Measurements from ENCODE around the gene BTBD7. TPM values are rescaled to one million over a fixed set of nuclear protein-coding genes. Genes with fewer than 3 reads are reported as not detected.
"Not testable (repeated sequence)": the region's sequence is repeated elsewhere in the genome, so short reads cannot be mapped to it uniquely, and the experiment has no call there.

BTBD7 gene
- total and polyA plus RNA-seq, 3 donors from 2014 or later = 16.9 to 27.8 (median 26.1) TPM

DNA sequence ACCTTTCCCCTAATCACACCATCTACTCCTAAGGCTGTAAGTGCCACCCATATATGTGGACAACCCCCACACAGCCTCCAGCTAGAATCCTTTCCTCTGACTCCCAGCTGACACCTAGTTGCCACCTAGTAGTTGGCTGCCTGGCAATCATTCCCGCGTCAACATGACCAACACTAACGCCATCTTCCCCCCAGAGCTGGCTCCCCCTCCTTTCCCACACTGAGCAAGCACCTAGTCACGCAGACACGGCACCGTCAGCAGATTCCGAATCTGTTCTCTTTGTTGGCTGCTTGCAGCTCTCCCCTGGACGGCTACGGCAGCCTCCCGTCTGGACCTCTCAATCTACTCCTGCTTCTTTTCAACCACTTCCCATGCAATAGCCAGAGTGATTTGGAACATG, 98.0 kb downstream of the BTBD7 start:
- H3K27ac ChIP-seq = no peak overlapping the region
- intact Hi-C loops (cut with DNase I; ENCODE audit: low total_unique reads) = no loop called here
- DNase-seq = no peak
- no peaks in the 10 kb centered on the region for H3K27me3 ChIP-seq
- H3K36me3 ChIP-seq (ENCODE audit: low read depth, missing control alignments) = no peaks in the 10 kb centered on the region
- H3K9me3 ChIP-seq = no peaks in the 10 kb centered on the region
- no peaks in the 10 kb centered on the region for H3K4me1 ChIP-seq
- 41 to 47% methylated on average over 10 of the region's 10 CpGs for WGBS, 2 donors
- no peak overlapping the region for H3K4me3 ChIP-seq
- TF ChIP-seq POLR2A (IDR thresholded peaks at IDR 0.05) = no peak
- TF ChIP-seq, protein P1, sequence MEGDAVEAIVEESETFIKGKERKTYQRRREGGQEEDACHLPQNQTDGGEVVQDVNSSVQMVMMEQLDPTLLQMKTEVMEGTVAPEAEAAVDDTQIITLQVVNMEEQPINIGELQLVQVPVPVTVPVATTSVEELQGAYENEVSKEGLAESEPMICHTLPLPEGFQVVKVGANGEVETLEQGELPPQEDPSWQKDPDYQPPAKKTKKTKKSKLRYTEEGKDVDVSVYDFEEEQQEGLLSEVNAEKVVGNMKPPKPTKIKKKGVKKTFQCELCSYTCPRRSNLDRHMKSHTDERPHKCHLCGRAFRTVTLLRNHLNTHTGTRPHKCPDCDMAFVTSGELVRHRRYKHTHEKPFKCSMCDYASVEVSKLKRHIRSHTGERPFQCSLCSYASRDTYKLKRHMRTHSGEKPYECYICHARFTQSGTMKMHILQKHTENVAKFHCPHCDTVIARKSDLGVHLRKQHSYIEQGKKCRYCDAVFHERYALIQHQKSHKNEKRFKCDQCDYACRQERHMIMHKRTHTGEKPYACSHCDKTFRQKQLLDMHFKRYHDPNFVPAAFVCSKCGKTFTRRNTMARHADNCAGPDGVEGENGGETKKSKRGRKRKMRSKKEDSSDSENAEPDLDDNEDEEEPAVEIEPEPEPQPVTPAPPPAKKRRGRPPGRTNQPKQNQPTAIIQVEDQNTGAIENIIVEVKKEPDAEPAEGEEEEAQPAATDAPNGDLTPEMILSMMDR (IDR thresholded peaks at IDR 0.05) = no peak

DNA sequence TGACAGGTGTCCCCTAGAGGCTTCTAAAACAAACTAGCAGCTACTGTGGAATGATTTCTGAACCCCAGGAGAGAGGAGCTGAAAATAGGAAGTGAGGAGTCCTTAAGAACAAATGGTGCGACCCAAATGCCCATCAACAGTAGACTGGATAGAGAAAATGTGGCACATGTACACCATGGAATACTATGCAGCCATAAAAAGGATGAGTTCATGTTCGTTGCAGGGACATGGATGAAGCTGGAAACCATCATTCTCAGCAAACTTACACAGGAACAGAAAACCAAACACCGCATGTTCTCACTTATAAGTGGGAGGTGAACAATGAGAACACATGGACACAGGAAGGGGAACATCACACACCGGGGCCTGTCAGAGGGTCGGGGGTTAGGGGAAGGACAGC, 99.8 kb downstream of the BTBD7 start:
- WGBS, 2 donors = 81 to 85% methylated on average over 5 of the region's 5 CpGs
- H3K9me3 ChIP-seq; H3K36me3 ChIP-seq (ENCODE audit: low read depth, missing control alignments); H3K4me3 ChIP-seq; DNase-seq; intact Hi-C loops (cut with DNase I; ENCODE audit: low total_unique reads); H3K27ac ChIP-seq; H3K27me3 ChIP-seq; H3K4me1 ChIP-seq: not testable (repeated sequence)

DNA sequence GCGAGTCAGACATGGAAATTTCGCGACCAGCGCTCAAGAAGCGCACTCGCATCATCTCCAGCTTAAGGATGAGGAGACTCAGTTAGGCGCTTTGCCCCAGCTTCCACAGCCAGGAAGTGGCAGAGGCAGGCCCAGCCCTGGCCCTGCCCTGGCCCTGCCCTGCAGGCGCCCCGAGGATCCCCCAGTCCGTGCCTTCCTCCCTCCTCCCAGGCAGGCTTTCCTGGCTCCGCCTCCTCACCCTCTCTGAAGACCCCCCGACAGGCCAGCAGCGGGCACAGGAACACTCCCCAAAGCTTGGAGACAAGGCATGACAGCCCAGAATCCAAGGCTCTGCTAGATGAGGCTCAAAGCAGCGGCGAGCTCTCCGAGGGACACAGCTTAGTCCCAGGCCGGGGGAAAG, 100.7 kb downstream of the BTBD7 start:
- Histone ChIP-seq H3K36me3 (ENCODE audit: low read depth, missing control alignments) (no peaks in the 10 kb centered on the region), H3K4me3 (peak overlapping the region; percentile 42 to 48), H3K27ac (no peak overlapping the region), H3K27me3 (no peaks in the 10 kb centered on the region), H3K4me1 (no peaks in the 10 kb centered on the region), H3K9me3 (no peaks in the 10 kb centered on the region)
- intact Hi-C loops (cut with DNase I; ENCODE audit: low total_unique reads) = no loop called here
- no peak for TF ChIP-seq POLR2A (IDR thresholded peaks at IDR 0.05)
- TF ChIP-seq, protein P1 (IDR thresholded peaks at IDR 0.05) = no peak
- WGBS, 2 donors = 45 to 57% methylated on average over 9 to 17 of the region's 17 CpGs
- DNase-seq = no peak

DNA sequence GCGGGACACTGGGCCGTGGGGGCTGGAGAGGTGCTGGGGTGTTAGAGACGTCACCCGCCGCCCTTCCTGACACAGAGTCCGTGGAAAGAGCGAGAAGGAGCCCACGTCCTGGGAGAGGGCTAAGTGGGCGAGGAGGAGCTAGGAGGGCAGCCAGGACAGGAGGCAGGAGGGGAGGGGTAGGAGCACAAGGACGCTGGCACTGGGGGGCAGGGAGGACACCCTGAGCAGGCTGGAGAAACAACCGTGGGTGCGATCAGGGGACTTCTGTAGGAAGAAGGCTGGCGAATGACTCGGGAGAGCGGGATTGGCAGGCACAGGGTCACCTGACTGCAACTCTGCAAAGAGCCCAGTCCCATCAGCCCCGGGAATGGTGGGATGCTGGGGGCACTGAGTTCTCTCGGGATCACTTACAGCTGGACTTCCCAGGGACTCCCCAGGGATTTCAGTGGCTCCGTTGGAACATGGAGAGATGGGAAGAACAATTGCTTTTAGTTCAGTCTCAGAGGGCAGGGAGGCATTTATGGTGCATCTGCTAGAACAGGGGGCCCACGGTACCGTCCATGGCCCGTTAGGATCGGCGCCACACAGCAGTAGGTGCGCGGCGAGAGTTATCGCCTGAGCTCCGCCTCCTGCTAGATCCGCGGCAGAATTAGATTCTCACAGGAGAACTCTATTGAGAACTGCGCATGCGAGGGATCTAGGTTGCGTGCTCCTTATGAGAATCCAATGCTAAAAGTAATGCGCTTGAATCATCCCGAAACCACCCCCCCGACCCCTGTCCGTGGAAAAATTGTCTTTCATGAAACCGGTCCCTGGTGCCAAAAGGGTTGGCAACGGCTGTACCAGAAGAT, 101.5 kb downstream of the BTBD7 start:
- Histone ChIP-seq H3K27me3 (no peaks in the 10 kb centered on the region), H3K36me3 (ENCODE audit: low read depth, missing control alignments) (no peaks in the 10 kb centered on the region), H3K4me1 (no peaks in the 10 kb centered on the region), H3K4me3 (peak overlapping the region; percentile 42 to 48), H3K9me3 (no peaks in the 10 kb centered on the region), H3K27ac (no peak overlapping the region)
- intact Hi-C loops (cut with DNase I; ENCODE audit: low total_unique reads) = no loop called here
- no peak for TF ChIP-seq POLR2A (IDR thresholded peaks at IDR 0.05)
- TF ChIP-seq, protein P1 (IDR thresholded peaks at IDR 0.05) = no peak
- peak; percentile 30 for DNase-seq
- 11 to 26% methylated on average over 32 to 39 of the region's 39 CpGs for WGBS, 2 donors

DNA sequence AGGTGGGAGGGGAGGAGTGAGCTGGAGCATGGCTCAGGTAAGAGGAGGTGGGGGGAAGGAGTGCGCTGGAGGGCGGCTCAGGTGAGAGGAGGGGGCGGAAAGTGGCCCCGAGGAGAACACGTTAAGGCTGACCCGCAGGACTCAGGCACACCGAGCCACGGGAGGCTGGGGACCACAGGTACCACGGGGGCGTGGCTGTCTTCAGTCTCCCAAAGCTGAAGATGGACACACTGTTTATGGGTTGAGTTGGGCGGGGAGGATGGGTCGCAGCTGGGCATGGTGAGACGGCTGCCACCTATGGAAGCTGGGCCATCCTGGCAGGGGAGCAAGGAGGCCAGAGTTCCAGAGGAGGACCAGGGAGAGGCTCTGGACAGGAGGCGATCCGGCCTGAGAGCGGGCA, 102.3 kb downstream of the BTBD7 start:
- Histone ChIP-seq H3K4me3 (no peak overlapping the region), H3K27me3 (no peaks in the 10 kb centered on the region), H3K27ac (no peak overlapping the region), H3K9me3 (no peaks in the 10 kb centered on the region), H3K36me3 (ENCODE audit: low read depth, missing control alignments) (no peaks in the 10 kb centered on the region), H3K4me1 (no peaks in the 10 kb centered on the region)
- 67 to 88% methylated on average over 16 of the region's 16 CpGs for WGBS, 2 donors
- intact Hi-C loops (cut with DNase I; ENCODE audit: low total_unique reads) = no loop called here
- no peak for DNase-seq
- TF ChIP-seq, protein P1 (IDR thresholded peaks at IDR 0.05) = no peak
- TF ChIP-seq POLR2A (IDR thresholded peaks at IDR 0.05) = no peak
